H9 (cell line): ENCODE data around the gene RNGTT. TPM values are rescaled to one million over a fixed set of nuclear protein-coding genes. Genes with fewer than 3 reads are reported as not detected.

ENCODE experiments used
- DNase-seq: peaks from one replicate; pipeline ENCODE4 v3.0.0-alpha.2; 2017
- H2AFZ ChIP-seq: one replicate; pipeline ENCODE4 v1.6.1; 2013; ENCODE audit warnings: mild to moderate bottlenecking, low read length, control low read depth, moderate library complexity
- H2AK5ac ChIP-seq: 2 replicates; pipeline ENCODE4 v1.6.1; 2013; ENCODE audit warnings: low read length, control low read depth, mixed read lengths; ENCODE audit not compliant: insufficient read length
- H2BK120ac ChIP-seq: one replicate; pipeline ENCODE4 v1.6.1; 2013; ENCODE audit warnings: low read depth, mild to moderate bottlenecking, low read length, control low read depth, inconsistent platforms; ENCODE audit not compliant: poor library complexity, severe bottlenecking
- H2BK12ac ChIP-seq: 2 replicates; pipeline ENCODE4 v1.6.1; 2013; ENCODE audit warnings: low read length, control low read depth, mixed read lengths, low read depth; ENCODE audit not compliant: insufficient read length
- H2BK15ac ChIP-seq: 2 replicates; pipeline ENCODE4 v1.6.1; 2013; ENCODE audit warnings: low read depth, low read length, control low read depth
- H2BK20ac ChIP-seq: one replicate; pipeline ENCODE4 v1.6.1; 2013; ENCODE audit warnings: low read depth, mild to moderate bottlenecking, low read length, control low read depth, inconsistent platforms; ENCODE audit not compliant: poor library complexity, severe bottlenecking
- H2BK5ac ChIP-seq: 2 replicates; pipeline ENCODE4 v1.6.1; 2013; ENCODE audit warnings: low read length, control low read depth, mixed read lengths; ENCODE audit not compliant: insufficient read length
- H3K14ac ChIP-seq: 2 replicates; pipeline ENCODE4 v1.6.1; 2013; ENCODE audit warnings: low read length, control low read depth; ENCODE audit not compliant: insufficient read depth
- H3K18ac ChIP-seq: 2 replicates; pipeline ENCODE4 v1.6.1; 2013; ENCODE audit warnings: low read depth, mild to moderate bottlenecking, mixed read lengths, low read length, control low read depth; ENCODE audit not compliant: insufficient read length
- H3K23ac ChIP-seq: 2 replicates; pipeline ENCODE4 v1.6.1; 2013; ENCODE audit warnings: low read length, control low read depth, mixed read lengths, low read depth; ENCODE audit not compliant: insufficient read length
- H3K23me2 ChIP-seq: 2 replicates; pipeline ENCODE4 v1.6.1; 2013; ENCODE audit warnings: low read depth, mild to moderate bottlenecking, mixed read lengths, low read length, control low read depth; ENCODE audit not compliant: insufficient read length, poor library complexity, severe bottlenecking
- H3K27ac ChIP-seq: 2 replicates; pipeline ENCODE4 v1.5.1; 2013; ENCODE audit warnings: low read length, control low read depth, mixed read lengths, low read depth; ENCODE audit not compliant: insufficient read length
- H3K27me3 ChIP-seq: 2 replicates; pipeline ENCODE4 v1.6.1; 2013; ENCODE audit warnings: low read length, control low read depth, inconsistent platforms; ENCODE audit not compliant: insufficient read depth
- H3K4ac ChIP-seq: 2 replicates; pipeline ENCODE4 v1.6.1; 2013; ENCODE audit warnings: low read depth, mild to moderate bottlenecking, control low read depth, inconsistent platforms, low read length, moderate library complexity
- H3K4me1 ChIP-seq: 2 replicates; pipeline ENCODE4 v1.6.1; 2013; ENCODE audit warnings: low read length, control low read depth, inconsistent platforms; ENCODE audit not compliant: insufficient read depth
- H3K4me2 ChIP-seq: 2 replicates; pipeline ENCODE4 v1.6.1; 2013; ENCODE audit warnings: low read length, control low read depth, mixed read lengths; ENCODE audit not compliant: insufficient read length, insufficient read depth
- H3K56ac ChIP-seq: 2 replicates; pipeline ENCODE4 v1.6.1; 2013; ENCODE audit warnings: low read depth, mild to moderate bottlenecking, mixed read lengths, low read length, control low read depth; ENCODE audit not compliant: insufficient read length
- H3K79me1 ChIP-seq: 2 replicates; pipeline ENCODE4 v1.6.1; 2013; ENCODE audit warnings: low read depth, mild to moderate bottlenecking, moderate library complexity, low read length, control low read depth, inconsistent platforms; ENCODE audit not compliant: insufficient read depth, poor library complexity, severe bottlenecking
- H3K79me2 ChIP-seq: 2 replicates; pipeline ENCODE4 v1.6.1; 2013; ENCODE audit warnings: low read length, control low read depth, inconsistent platforms; ENCODE audit not compliant: insufficient read depth
- H3K9ac ChIP-seq: 2 replicates; pipeline ENCODE4 v1.6.1; 2013; ENCODE audit warnings: low read length, control low read depth, mixed read lengths; ENCODE audit not compliant: insufficient read length; ENCODE audit errors: extremely low read depth
- H3K9me3 ChIP-seq: one replicate; pipeline ENCODE4 v1.6.1; 2013; ENCODE audit warnings: low read depth, low read length, inconsistent platforms; ENCODE audit not compliant: control insufficient read depth
- H3T11ph ChIP-seq: one replicate; pipeline ENCODE4 v1.6.1; 2013; ENCODE audit warnings: mild to moderate bottlenecking, low read length, control low read depth, inconsistent platforms
- H4K20me1 ChIP-seq: one replicate; pipeline ENCODE4 v1.6.1; 2013; ENCODE audit not compliant: control insufficient read depth, insufficient read length, insufficient read depth
- H4K5ac ChIP-seq: 2 replicates; pipeline ENCODE4 v1.6.1; 2013; ENCODE audit warnings: low read depth, mild to moderate bottlenecking, mixed read lengths, low read length, control low read depth; ENCODE audit not compliant: insufficient read length
- H4K8ac ChIP-seq: replicated peaks from 2 replicates; pipeline ENCODE4 v1.6.1; 2013; ENCODE audit warnings: low read length, control low read depth, mixed read lengths, low read depth; ENCODE audit not compliant: insufficient read length
- H4K91ac ChIP-seq: 2 replicates; pipeline ENCODE4 v1.6.1; 2013; ENCODE audit warnings: low read depth, mild to moderate bottlenecking, moderate library complexity, mixed read lengths, low read length, control low read depth; ENCODE audit not compliant: insufficient read length
- H3K27ac Mint-ChIP-seq, 3 experiments: 2 replicates in 2 of 3; 3 replicates in 1 of 3; pipeline ENCODE4 v1.8.0; 2020 to 2021; ENCODE audit warnings: mixed read lengths in 3 of 3, mild to moderate bottlenecking in 1 of 3, moderate library complexity in 1 of 3
- H3K27me3 Mint-ChIP-seq: 2 replicates; pipeline ENCODE4 v1.8.0; 2021; ENCODE audit warnings: low read depth, mild to moderate bottlenecking, moderate library complexity, mixed read lengths
- H3K36me3 Mint-ChIP-seq, 3 experiments: 2 replicates in 2 of 3; 3 replicates in 1 of 3; pipeline ENCODE4 v1.8.0; 2020 to 2021; ENCODE audit warnings: low read depth in 3 of 3, mixed read lengths in 3 of 3; ENCODE audit not compliant: insufficient read depth in 1 of 3
- H3K4me1 Mint-ChIP-seq, 2 experiments: 2 replicates each; pipeline ENCODE4 v1.8.0; 2020; ENCODE audit warnings: mixed read lengths in 2 of 2
- H3K4me3 Mint-ChIP-seq, 2 experiments: 2 replicates in 1 of 2; 3 replicates in 1 of 2; pipeline ENCODE4 v1.8.0; 2020 to 2021; ENCODE audit warnings: mild to moderate bottlenecking in 2 of 2, mixed read lengths in 2 of 2, moderate library complexity in 1 of 2
- H3K9me3 Mint-ChIP-seq, 2 experiments: 2 replicates in 1 of 2; 3 replicates in 1 of 2; pipeline ENCODE4 v1.8.0; 2020; ENCODE audit warnings: mild to moderate bottlenecking in 2 of 2, mixed read lengths in 2 of 2, moderate library complexity in 1 of 2
- CTCF ChIP-seq: fragments of 200-600 bp; sonication (generic); conservative IDR thresholded peaks from 3 replicates; pipeline ENCODE4 v1.8.0; 2021; ENCODE audit warnings: antibody characterized with exemption, mild to moderate bottlenecking
- WGBS: extraction: QIAGEN DNeasy Blood & Tissue Kit; methylation state at CpG from one replicate; pipeline ENCODE4 v1.1.7; 2013; ENCODE audit warnings: missing lambda C conversion rate, low lambda C conversion rate, mixed read lengths; ENCODE audit not compliant: insufficient read length; ENCODE audit errors: extremely low coverage; 5-methylcytosine and 5-hydroxymethylcytosine counted together
- total RNA-seq: library from RNA; stranded (reverse); gene quantifications from 2 replicates; pipeline ENCODE4 v1.2.1, GENCODE V29; 2021

The RNGTT gene
- total RNA-seq, 1 experiment from 2014 or later, result 20.5 TPM

- Mint-ChIP-seq H3K27ac (no peak overlapping the region), H3K36me3 (peaks cover 37 to 48% (median 42%) of the 10 kb centered on the region in 3 experiments), H3K4me1 (no peaks in the 10 kb centered on the region), H3K27me3 (no peaks in the 10 kb centered on the region; the same call in 1 of the 2 replicates), H3K4me3 (no peak overlapping the region), H3K9me3 (peaks cover 17 to 37% of the 10 kb centered on the region in 2 experiments)
- no peak overlapping the region for H4K91ac ChIP-seq
- H3K79me1 ChIP-seq, result no peaks in the 10 kb centered on the region
- no peaks in the 10 kb centered on the region for H3K27me3 ChIP-seq
- no peak overlapping the region for H3K18ac ChIP-seq
- H3K27ac ChIP-seq, result no peak overlapping the region
- no peak for TF ChIP-seq CTCF
- no peaks in the 10 kb centered on the region for H3K4me1 ChIP-seq
- H2BK20ac ChIP-seq, result no peak overlapping the region
- H3K4me2 ChIP-seq, result no peak overlapping the region
- no peak overlapping the region for H2BK15ac ChIP-seq
- no peak overlapping the region for H4K5ac ChIP-seq
- no CpG with 5 or more reads among the region's 6 CpGs for WGBS
- no peak overlapping the region for H3K9ac ChIP-seq
- H3K4ac ChIP-seq, result no peak overlapping the region
- no peak overlapping the region for H2BK120ac ChIP-seq
- H4K20me1 ChIP-seq, result no peaks in the 10 kb centered on the region
- H2AFZ ChIP-seq, result no peak overlapping the region
- DNase-seq, result no peak
- H3K56ac ChIP-seq, result no peak overlapping the region
- H4K8ac ChIP-seq, result no peak overlapping the region
- peaks cover 4% of the 10 kb centered on the region for H3K23me2 ChIP-seq
- no peak overlapping the region for H3K14ac ChIP-seq
- H3T11ph ChIP-seq, result no peak overlapping the region
- no peak overlapping the region for H2BK12ac ChIP-seq
- H3K9me3 ChIP-seq, result peaks cover 9% of the 10 kb centered on the region
- H3K23ac ChIP-seq, result no peak overlapping the region
- no peaks in the 10 kb centered on the region for H3K79me2 ChIP-seq
- no peak overlapping the region for H2BK5ac ChIP-seq
- H2AK5ac ChIP-seq, result no peak overlapping the region
Observed at GRCh38 chr6:88661136-88661535, 302.3 kb downstream of the RNGTT start.
